HG02970 (cell line): ENCODE measurements around the gene ITCH.
"Not testable (repeated sequence)": the region's sequence is repeated elsewhere in the genome, so short reads cannot be mapped to it uniquely, and the experiment has no call there.

Experiments used
- ATAC-seq: cut with Tn5 transposase; IDR thresholded peaks from one replicate; pipeline ENCODE4 v1.9.1; 2021; ENCODE audit warnings: mild to moderate bottlenecking, moderate library complexity, moderate number of reproducible peaks; ENCODE audit not compliant: unreplicated experiment, low FRiP score

ITCH gene

DNA sequence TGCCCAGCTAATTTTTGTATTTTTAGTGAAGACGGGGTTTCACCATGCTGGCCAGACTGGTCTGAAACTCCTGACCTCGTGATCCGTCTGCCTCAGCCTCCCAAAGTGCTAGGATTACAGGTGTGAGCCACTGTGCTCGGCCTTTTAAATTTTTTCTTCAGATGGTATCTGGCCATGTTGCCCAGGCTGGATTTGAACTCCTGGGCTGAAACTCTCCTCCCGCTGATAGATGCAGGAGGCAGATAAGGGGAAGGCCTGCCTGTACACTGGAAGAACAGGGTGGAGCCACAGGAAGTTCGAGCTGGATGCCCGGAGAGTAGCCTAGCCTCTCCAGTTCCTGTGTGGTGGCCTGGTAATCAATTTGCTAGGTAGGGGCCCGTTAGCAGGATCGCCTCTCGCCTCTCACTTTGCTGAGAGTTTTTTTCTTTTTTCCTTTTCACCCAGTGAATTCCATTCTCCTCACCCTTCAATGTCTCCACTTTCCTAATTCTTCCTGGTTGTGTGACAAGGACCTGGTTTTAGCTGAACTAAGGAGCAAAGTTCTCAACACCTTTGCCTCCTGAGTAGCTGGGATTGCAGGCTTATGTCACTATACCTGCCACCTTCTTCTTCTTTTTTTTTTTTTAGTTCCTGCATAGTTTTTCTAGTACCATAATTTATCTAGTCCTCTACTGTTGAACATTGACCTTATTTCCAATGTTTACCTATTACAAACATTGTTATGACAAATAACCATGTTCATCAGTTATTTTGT is 19.4 kb upstream of the ITCH start:
- ATAC-seq: no peak

DNA sequence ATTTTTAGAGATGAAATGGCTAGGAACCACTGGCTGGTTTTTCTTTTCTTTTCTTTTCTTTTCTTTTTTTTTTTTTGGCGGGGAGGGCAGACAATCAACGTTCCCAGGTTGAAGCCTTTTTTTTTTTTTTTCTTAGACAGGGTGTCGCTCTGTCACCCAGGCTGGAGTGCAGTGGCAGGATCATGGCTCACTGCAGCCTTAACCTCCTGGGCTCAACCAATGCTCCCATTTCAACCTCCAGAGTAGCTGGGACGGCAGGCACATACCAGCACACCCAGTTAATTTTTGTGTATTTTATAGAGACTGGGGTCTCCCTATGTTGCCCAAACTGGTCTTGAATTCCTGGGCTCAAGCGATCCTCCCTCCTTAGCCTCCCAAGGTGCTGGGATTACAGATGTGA is 18.8 kb upstream of the ITCH start:
- ATAC-seq: no peak

DNA sequence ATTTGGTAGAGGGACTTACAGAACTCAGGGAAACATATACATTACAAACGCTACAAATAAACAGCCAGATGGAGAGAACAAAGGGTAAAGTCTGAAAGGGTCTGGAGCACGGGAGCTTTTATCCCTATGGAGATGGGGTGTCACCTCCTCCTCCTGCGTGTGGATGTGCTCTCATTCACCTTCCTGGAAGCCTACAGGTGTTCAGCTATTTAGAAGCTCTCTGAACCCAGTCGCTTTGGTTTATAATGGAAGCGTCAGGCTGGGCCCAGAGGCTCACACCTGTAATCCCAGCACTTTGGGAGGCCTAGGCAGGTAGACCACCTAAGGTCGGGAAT is 17.7 kb upstream of the ITCH start:
- no peak for ATAC-seq

DNA sequence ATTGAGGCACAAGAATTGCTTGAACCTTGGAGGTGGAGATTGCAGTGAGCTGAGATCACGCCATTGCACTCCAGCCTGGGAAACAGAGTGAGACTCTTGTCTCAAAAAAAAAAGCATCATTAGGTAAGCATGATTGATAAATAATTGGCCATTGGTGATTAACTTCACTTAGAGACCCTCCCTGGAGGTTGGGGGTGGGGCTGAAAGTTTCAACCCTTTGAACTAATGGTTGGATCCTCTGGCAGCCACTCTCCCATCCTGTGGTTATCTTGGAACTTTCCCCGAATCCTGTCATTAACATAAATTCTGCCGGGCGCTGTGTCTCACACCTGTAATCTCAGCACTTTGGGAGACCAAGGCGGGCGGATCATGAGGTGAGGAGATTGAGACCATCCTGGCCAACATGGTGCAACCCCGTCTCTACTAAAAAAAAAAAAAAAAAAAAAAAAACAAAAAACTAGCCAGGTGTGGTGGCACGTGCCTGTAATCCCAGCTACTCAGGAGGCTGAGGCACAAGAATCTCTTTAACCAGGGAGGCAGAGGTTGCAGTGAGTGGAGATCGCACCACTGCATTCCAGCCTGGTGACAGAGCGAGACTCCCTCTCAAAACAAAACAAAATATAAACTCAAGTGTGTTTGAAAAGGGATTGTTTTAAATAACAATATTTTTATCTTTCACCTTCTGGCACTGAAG is 17.1 kb upstream of the ITCH start:
- ATAC-seq: not testable (repeated sequence)

DNA sequence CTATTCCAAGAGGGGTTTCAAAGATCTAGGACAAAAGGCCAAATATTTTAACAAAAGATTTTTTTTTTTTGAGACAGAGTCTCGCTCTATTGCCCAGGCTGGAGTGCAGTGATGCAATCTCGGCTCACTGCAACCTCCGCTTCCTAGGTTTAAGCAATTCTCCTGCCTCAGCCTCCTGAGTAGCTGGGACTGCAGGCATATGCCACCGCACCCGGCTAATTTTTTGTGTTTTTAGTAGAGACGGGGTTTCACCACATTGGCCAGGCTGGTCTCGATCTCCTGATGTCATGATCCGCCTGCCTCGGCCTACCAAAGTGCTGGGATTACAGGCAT is 16.6 kb upstream of the ITCH start:
- not testable (repeated sequence) for ATAC-seq

DNA sequence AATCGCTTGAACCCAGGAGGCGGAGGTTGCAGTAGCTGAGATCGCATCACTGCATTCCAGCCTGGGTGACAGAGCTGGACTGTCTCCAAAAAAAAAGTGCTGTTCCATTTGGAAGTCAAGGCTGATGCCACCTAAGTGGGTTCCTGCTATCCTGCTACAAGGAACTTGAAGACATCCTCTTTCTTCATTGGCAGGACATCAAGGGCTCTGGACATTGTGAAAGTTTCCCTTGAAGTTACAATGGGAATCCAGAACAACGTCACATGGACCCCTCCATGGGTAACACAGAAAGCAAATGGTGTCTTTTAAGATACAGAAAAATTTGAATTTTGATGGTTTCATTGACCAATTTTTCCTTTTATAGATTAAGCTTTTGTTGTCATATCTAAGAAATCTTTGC is 15.5 kb upstream of the ITCH start:
- no peak for ATAC-seq

DNA sequence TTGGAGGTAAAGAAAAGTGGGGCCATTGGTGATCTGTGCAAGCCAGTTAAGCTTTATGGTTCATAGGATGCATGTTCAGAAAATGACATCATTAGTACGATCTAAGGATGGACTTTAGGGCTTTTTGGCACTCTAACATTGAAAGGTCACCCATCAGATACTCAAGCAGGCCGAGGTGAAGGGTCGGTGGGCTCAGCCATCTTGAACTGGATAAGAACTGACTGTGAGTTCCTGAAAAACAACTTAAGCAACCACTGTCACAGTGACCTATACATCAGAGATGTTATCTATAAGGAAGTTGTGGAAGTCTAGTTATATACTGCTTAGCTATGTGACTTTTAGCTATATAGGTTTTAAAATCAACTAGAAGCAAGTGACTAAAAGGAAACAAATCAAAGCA is 13.0 kb upstream of the ITCH start:
- ATAC-seq: no peak

DNA sequence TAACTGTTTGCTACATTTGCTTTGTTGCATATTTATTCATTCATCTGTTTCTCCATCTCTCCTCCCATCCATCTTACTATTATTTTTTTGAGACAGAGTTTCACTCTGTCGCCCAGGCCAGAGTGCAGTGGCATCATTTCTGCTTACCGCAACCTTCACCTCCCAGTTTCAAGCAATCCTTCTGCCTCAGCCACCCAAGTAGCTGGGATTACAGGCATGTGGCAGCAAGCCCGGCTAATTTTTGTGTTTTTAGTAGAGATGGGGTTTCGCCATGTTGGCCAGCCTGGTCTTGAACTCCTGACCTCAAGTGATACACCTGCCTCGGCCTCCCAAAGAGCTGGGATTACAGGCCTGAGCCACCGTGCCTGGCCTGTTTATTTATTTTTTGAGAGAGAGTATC is 9.6 kb upstream of the ITCH start:
- ATAC-seq: not testable (repeated sequence)

DNA sequence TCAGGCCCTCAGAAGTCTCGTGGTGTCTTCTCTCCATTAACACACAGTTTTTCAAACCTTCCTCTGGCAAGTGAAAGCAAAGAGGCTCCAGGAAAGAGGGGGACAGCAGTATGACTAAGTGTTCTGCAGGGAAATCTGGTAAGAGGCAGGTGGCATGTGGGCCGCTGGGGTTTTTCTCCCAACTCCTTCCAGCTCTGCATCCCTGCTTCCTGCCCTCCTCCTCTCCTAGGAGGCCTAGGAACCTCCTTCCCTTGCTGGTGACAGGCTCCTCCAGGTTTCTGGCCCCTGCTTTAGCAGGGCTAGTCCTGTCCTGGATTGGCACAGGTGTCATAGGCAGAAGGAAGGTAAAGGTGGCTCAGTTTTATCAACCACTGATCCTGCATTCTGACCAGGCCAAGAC is 7.6 kb upstream of the ITCH start:
- ATAC-seq: no peak

DNA sequence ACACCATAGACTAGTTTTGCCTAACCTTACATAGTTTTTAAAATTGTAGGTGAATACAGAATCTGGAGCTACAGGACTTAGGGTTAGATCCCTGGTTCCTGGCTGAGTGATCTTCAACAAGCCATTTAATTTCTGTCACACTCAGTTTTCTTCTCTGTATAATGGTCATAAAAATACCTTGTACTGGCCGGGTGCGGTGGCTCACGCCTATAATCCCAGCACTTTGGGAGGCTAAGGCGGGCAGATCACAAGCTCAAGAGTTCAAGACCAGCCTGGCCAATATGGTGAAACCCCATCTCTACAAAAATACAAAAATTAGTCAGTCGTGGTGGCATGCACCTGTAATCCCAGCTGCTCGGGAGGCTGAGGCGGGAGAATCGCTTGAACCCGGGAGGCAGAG is 3.3 kb upstream of the ITCH start:
- ATAC-seq: not testable (repeated sequence)

DNA sequence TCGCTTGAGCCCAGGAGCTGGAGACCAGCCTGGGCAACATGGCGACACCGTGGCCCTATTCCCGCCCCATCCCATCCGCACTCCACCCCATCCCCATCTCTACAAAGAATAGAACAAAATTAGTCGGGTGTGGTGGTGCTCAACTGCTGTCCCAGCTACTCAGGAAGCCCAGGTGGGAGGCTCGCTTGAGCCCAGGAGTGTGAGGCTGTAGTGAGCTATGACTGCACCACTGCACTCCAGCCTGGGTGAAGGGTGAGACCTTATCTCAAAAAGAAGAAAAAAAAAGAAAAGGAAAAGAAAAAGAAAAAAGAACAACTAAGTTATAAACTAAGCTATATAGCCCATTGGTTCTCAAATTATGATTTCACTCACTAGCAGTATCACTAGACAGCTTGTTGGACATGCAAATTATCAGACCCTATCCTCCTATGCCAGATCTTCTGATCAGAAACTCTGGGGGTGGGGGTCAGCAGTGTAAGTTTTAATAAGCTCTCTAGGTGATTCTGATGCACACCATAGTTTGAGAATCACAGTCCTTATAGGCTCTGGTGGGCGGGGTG is 491 bp upstream of the ITCH start:
- ATAC-seq: no peak

DNA sequence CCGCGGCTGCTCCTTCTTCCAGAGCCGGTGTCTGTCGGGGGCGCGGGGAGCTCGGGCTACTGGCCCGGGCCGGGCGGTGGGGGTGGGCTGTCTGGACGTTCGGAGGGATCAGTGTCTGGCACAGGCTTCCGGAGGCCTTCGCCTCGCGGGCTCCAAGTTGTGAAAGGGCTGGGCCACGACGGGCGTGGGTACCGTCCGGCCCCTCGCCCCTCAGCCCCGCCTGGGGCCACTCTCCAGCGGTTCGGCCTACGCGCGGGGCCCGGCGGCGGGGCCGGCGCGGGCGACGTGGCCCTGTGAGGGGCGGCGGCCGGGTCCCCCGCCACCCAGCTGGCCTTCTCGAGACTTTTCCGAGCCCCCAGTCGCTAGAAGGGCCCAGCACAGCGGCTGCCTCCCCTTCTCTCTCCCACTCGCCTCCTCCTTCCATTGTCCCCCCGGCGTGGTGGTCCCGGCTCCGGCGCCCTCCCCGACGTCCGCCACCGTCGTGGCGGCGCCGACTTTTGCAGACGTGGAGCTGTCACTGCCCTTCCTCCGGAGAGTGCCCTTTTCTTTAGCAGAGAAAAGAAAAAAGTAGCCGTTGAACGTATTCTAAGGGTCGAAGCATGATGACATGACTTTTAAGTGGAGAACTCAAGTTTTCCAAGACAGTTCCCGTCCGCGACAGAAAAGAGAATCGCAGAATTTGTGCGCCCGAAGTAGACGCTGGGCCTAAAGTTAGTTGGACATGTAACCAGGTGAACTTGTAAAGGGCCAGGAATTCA is 571 bp downstream of the ITCH start:
- peak; percentile 41 for ATAC-seq

DNA sequence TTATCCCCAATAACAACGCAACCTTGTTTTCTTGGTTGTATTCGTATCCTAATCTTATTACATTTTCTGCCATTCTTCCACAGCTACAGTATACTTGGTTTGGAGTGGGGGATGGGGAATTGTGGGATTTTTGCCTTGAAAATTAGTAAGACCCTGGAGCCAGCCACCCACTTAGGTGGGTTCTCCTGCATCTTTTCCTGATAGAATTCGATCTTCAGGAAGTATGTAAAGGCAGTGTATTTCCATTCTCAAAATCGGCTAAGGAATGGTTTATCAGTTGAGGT is 1.1 kb downstream of the ITCH start:
- no peak for ATAC-seq

DNA sequence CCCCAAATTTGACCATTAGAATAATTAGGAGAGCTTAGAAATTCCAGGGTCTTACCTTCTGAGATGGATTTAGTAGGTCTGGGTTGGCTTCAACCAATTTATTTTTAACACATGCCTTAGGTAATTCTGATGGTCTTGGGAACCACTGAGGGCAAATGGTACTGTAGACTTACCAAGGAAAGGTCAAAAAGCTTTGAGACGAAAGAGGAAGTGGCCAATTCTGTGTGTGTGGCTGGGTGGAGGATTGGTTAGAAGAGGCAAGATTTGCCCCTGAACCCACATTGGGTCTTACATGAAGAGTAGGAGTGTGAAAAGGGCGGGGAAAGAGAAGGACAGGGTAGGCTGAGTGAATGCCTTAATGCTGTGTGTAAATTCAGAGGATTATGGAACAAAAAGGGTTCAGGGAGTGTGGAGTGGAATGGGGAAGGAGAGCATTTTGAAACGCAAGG is 2.7 kb downstream of the ITCH start:
- no peak for ATAC-seq

DNA sequence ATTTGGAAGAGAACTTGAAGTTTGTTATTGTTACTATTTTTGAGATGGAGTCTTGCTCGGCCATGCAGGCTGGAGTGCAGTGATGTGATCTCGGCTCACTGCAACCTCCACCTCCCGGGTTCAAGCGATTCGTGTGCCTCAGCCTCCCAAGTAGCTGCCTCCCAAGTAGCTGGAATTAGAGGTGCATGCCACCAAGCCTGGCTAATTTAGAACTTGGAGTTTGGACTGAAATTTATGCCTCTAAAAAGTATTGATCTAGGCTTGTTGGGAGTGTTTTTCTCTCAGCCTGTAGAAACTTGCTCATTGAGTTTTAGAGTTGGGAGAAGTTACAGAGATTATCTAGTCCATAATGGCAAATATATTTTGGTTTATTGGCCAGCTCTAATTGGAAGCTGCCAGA is 4.1 kb downstream of the ITCH start:
- ATAC-seq: no peak

DNA sequence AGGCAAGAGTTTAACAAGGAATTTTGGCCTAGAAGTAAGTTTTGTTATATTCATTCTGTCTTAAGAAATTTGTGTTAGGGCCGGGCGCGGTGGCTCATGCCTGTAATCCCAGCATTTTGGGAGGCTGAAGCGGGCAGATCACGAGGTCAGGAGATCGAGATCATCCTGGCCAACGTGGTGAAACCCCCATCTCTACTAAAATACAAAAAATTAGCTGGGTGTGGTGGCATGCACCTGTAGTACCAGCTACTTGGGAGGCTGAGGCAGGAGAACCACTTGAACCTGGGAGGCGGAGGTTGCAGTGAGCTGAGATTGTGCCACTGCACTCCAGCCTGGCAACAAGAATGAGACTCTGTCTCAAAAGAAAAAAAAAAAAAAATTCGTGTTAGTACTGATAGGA is 4.8 kb downstream of the ITCH start:
- not testable (repeated sequence) for ATAC-seq

DNA sequence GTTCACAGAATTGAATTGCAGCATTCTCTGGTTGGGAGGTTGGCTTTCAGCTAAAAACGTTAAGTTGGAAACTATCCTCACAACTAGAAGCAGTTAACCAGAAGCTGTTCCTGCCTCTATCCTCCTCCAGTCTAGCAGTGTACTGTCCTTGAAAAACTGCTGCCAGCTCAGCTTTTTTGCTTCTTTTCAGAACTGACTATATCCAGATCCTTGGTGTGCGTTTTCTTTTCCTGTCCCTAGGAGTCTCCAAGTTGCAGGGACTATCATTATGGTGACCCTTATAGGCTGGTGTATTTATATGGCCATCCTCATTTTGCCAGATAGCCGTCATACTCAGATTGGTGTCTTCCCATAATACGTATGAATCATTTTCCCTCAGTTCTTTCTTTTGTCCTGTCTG is 5.5 kb downstream of the ITCH start:
- ATAC-seq: no peak

DNA sequence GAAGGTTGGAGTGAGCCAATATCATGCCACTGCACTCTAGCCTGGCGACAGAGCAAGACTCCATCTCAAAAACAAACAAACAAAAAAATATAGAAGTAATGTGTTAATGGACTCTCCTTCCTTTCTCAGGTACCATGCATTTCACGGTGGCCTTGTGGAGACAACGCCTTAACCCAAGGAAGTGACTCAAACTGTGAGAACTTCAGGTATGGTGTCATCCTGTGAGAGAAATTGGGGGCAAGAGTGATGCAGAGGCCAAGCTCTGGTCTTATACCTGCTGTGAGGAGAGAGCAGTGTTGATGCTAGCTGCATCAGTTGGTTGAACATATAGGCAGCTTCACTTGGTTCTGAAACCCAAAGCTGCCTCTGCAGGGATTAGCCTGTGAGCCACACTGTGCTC is 6.2 kb downstream of the ITCH start:
- ATAC-seq: no peak

DNA sequence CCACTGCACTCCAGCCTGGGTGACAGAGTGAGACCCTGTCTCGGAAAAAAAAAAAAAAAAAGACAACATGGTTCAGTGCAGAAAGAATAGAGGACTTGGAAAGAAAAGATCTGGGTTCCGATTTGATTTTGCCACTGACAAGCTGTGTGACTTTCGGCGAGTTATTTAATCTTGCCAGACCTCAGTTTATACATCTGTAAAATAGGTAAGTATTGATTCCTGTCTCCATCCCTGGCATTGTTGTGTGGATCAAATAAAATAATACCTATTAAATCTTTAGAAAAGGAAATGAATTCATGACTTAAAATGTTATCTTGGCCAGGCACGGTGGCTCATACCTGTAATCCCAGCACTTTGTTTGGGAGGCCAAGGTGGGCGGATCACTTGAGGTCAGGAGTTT is 7.0 kb downstream of the ITCH start:
- ATAC-seq: no peak

DNA sequence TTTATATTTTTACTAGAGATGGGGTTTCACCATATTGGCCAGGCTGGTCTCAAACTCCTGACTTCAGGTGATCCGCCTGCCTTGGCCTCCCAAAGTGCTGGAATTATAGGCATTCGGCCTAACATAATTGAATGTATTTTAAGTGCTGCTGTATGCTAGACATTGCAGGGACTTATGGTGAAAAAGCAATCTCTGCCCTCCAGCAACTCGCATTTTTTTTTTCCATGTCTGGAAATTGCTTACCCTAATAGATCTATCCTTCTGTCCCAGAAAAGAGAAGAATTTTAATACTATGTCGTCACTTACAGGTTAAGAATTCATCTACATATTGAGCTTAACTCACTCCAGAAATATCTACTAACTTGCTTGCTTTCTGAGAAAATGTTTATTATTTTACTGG is 10.4 kb downstream of the ITCH start:
- no peak for ATAC-seq

DNA sequence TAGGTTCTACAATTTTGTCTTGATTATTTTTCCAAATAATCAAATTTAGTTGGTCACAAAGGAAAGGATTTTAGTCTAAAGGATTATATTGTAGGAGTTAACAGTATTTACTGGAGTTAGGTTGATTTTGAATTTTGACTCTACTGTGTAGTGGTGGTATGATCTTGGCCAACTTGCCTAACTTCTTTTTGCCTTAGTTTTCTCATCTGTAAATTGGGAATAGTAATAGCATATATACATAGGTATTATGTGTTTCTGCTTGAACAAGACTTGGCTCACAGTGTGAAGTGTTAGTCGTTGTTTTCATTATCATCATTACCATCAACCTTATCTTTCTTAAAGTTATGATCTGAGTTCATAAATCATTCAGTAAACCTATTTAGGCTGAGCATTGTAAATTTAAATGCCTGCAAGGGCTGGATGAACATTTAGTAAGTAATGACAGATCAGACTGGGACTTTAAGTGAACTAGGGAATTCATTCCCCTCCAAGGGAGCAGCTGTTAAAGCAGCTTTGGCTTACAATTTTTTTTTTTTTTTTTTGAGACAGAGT is 11.2 kb downstream of the ITCH start:
- no peak for ATAC-seq
